RWPE1 (cell line): ENCODE measurements around the gene CPNE5.
A peak's percentile ranks its signal among the peaks of the same experiment; 100 is the strongest.

Source experiments
- CTCF ChIA-PET: fragments of 350-600 bp; sonication (Branson Sonifier 250); formaldehyde crosslinking; extraction: SDS; loops from one replicate; lab custom pipeline; 2021; lab: Yijun Ruan, JAX
- POLR2A ChIA-PET: fragments of 400-600 bp; formaldehyde crosslinking; extraction: SDS; loops from one replicate; lab custom pipeline; 2020; ENCODE audit warnings: antibody characterized with exemption; ENCODE audit not compliant: low non-redundant PET; lab: Yijun Ruan, JAX
- DNase-seq: peaks from one replicate; pipeline ENCODE4 v3.0.0; 2012; ENCODE audit warnings: low spot score
- H3K27ac ChIP-seq: fragments of 450-650 bp; 2 replicates; pipeline ENCODE4 v1.5.1; 2017
- CTCF ChIP-seq: fragments of 450-650 bp; conservative IDR thresholded peaks from 2 replicates; pipeline ENCODE4 v1.5.1; 2017; ENCODE audit warnings: low read depth, mild to moderate bottlenecking

The CPNE5 gene

GRCh38 chr6:36777801-36778200 is 61.4 kb downstream of the CPNE5 start:
- no peak for DNase-seq
- CTCF ChIA-PET = no interaction called here
- POLR2A ChIA-PET = no interaction called here
- no peak overlapping the region for H3K27ac ChIP-seq
- no peak for TF ChIP-seq CTCF

GRCh38 chr6:36776167-36776566 is 63.1 kb downstream of the CPNE5 start:
- CTCF ChIA-PET = interaction anchor here (0.6 to 1.2 kb wide), 4 partner anchors 10 to 16 kb away, joined by 3 to 5 read pairs (median 4); no protein-coding TSS in a partner anchor
- POLR2A ChIA-PET = no interaction called here
- TF ChIP-seq CTCF = no peak
- H3K27ac ChIP-seq = no peak overlapping the region
- no peak for DNase-seq

- ChIA-PET CTCF (interaction anchor here (0.6 kb wide), 1 partner anchor 289 kb away, joined by 3 read pairs; no protein-coding TSS in a partner anchor), POLR2A (no interaction called here)
- no peak for DNase-seq
- H3K27ac ChIP-seq = no peak overlapping the region
- TF ChIP-seq CTCF = no peak
Observed at GRCh38 chr6:36774331-36774730, 64.9 kb downstream of the CPNE5 start.

- H3K27ac ChIP-seq = no peak overlapping the region
- POLR2A ChIA-PET = no interaction called here
- TF ChIP-seq CTCF = no peak
- DNase-seq = no peak
- CTCF ChIA-PET = interaction anchor here (1.1 kb wide), 1 partner anchor 13 kb away, joined by 3 read pairs; no protein-coding TSS in a partner anchor
Observed at GRCh38 chr6:36772397-36772796, 66.8 kb downstream of the CPNE5 start.

- no peak for TF ChIP-seq CTCF
- DNase-seq = no peak
- ChIA-PET POLR2A (no interaction called here), CTCF (interaction anchor here (1.2 to 1.5 kb wide), 2 partner anchors 11 to 12 kb away, joined by 4 to 5 read pairs; no protein-coding TSS in a partner anchor)
- no peak overlapping the region for H3K27ac ChIP-seq
Observed at GRCh38 chr6:36771145-36771544, 68.1 kb downstream of the CPNE5 start.

- POLR2A ChIA-PET = no interaction called here
- H3K27ac ChIP-seq = peak overlapping the region; percentile 37; the same call in 1 of the 2 replicates
- no peak for TF ChIP-seq CTCF
- CTCF ChIA-PET = interaction anchor here (1.0 to 2.8 kb wide), 4 partner anchors 11 to 248 kb away, joined by 3 to 13 read pairs (median 4); no protein-coding TSS in a partner anchor
- no peak for DNase-seq
Observed at GRCh38 chr6:36769676-36770499, 69.4 kb downstream of the CPNE5 start.
